ENCODE data around the gene PDLIM3.
A peak's percentile ranks its signal among the peaks of the same experiment; 100 is the strongest.
"Not testable (repeated sequence)": the region's sequence is repeated elsewhere in the genome, so short reads cannot be mapped to it uniquely, and the experiment has no call there.

Gene PDLIM3

GRCh38 chr4:185518494-185518893, 16.8 kb downstream of the PDLIM3 start:
- no peak for DNase-seq (ENCODE audit: low read depth in 2 of 2)

GRCh38 chr4:185518069-185518468, 17.2 kb downstream of the PDLIM3 start:
- DNase-seq (ENCODE audit: low read depth in 2 of 2): no peak

- no peak for DNase-seq (ENCODE audit: low read depth in 2 of 2)
Observed at GRCh38 chr4:185515248-185515647, 20.1 kb downstream of the PDLIM3 start.

- no peak for DNase-seq (ENCODE audit: low read depth in 2 of 2)
Observed at GRCh38 chr4:185514182-185514697, 21.1 kb downstream of the PDLIM3 start.

GRCh38 chr4:185513489-185514181, 21.7 kb downstream of the PDLIM3 start:
- DNase-seq (ENCODE audit: low read depth in 2 of 2): no peak

GRCh38 chr4:185512516-185512915, 22.8 kb downstream of the PDLIM3 start:
- no peak for DNase-seq (ENCODE audit: low read depth in 2 of 2)

- not testable (repeated sequence) for DNase-seq (ENCODE audit: low read depth in 2 of 2)
Observed at GRCh38 chr4:185511243-185511642, 24.1 kb downstream of the PDLIM3 start.

GRCh38 chr4:185510806-185511205, 24.5 kb downstream of the PDLIM3 start:
- DNase-seq (ENCODE audit: low read depth in 2 of 2): no peak

- no peak for DNase-seq (ENCODE audit: low read depth in 2 of 2)
Observed at GRCh38 chr4:185508181-185508580, 27.1 kb downstream of the PDLIM3 start.

- DNase-seq (ENCODE audit: low read depth in 2 of 2): no peak
Observed at GRCh38 chr4:185506422-185506821, 28.9 kb downstream of the PDLIM3 start.

- DNase-seq (ENCODE audit: low read depth in 2 of 2): no peak
Observed at GRCh38 chr4:185504098-185505047, 30.9 kb downstream of the PDLIM3 start.

GRCh38 chr4:185502386-185502785, 32.9 kb downstream of the PDLIM3 start:
- DNase-seq (ENCODE audit: low read depth in 2 of 2): no peak

GRCh38 chr4:185500576-185500975, 34.7 kb downstream of the PDLIM3 start:
- DNase-seq (ENCODE audit: low read depth in 2 of 2): no peak

GRCh38 chr4:185500035-185500434, 35.3 kb downstream of the PDLIM3 start:
- DNase-seq (ENCODE audit: low read depth in 2 of 2): no peak

GRCh38 chr4:185488650-185489049, 46.7 kb downstream of the PDLIM3 start:
- no peak for DNase-seq (ENCODE audit: low read depth in 2 of 2)

GRCh38 chr4:185481401-185481800, 53.9 kb downstream of the PDLIM3 start:
- no peak for DNase-seq (ENCODE audit: low read depth in 2 of 2)

- no peak for DNase-seq (ENCODE audit: low read depth in 2 of 2)
Observed at GRCh38 chr4:185480016-185480732, 55.1 kb downstream of the PDLIM3 start.

GRCh38 chr4:185479507-185479971, 55.8 kb downstream of the PDLIM3 start:
- no peak for DNase-seq (ENCODE audit: low read depth in 2 of 2)

- DNase-seq (ENCODE audit: low read depth in 2 of 2): no peak
Observed at GRCh38 chr4:185473247-185473646, 62.1 kb downstream of the PDLIM3 start.

- DNase-seq (ENCODE audit: low read depth in 2 of 2): no peak
Observed at GRCh38 chr4:185472103-185472542, 63.2 kb downstream of the PDLIM3 start.

GRCh38 chr4:185471235-185472102, 63.8 kb downstream of the PDLIM3 start, which contains the start of gene CCDC110:
TSS of gene CCDC110 (minus strand) at chr4:185471733. CDS start at chr4:185471683, 50 bp downstream.
- peak; percentile 75 to 76 for DNase-seq (ENCODE audit: low read depth in 2 of 2)

All from stimulated activated CD8-positive, alpha-beta memory T cell treated with anti-CD3 and anti-CD28 coated beads, Interleukin-15, amount 100 ng/mL, for 48 hours (primary cell).